ENCODE measurements around the gene BANF2.

Gene BANF2

GRCh38 chr20:17663486-17663885, 36.3 kb upstream of the BANF2 start:
- no peak for DNase-seq

- DNase-seq, result no peak
Observed at GRCh38 chr20:17664025-17664633, 35.6 kb upstream of the BANF2 start.

- no peak for DNase-seq
Observed at GRCh38 chr20:17665756-17666155, 34.0 kb upstream of the BANF2 start.

- DNase-seq, result no peak
Observed at GRCh38 chr20:17666481-17666880, 33.3 kb upstream of the BANF2 start.

GRCh38 chr20:17667445-17667844, 32.3 kb upstream of the BANF2 start:
- no peak for DNase-seq

GRCh38 chr20:17668432-17668831, 31.3 kb upstream of the BANF2 start:
- DNase-seq, result no peak

- no peak for DNase-seq
Observed at GRCh38 chr20:17669306-17669931, 30.3 kb upstream of the BANF2 start.

GRCh38 chr20:17671011-17671410, 28.8 kb upstream of the BANF2 start:
- DNase-seq, result no peak

GRCh38 chr20:17671565-17671964, 28.2 kb upstream of the BANF2 start:
- no peak for DNase-seq

- DNase-seq, result no peak
Observed at GRCh38 chr20:17673084-17673483, 26.7 kb upstream of the BANF2 start.

- DNase-seq, result no peak
Observed at GRCh38 chr20:17674722-17675518, 24.8 kb upstream of the BANF2 start.

GRCh38 chr20:17675519-17676377, 24.0 kb upstream of the BANF2 start:
- no peak for DNase-seq

GRCh38 chr20:17676378-17676759, 23.4 kb upstream of the BANF2 start:
- DNase-seq, result no peak

GRCh38 chr20:17676942-17677341, 22.8 kb upstream of the BANF2 start:
- DNase-seq, result no peak

GRCh38 chr20:17678295-17678694, 21.5 kb upstream of the BANF2 start:
- DNase-seq, result no peak

GRCh38 chr20:17678886-17679285, 20.9 kb upstream of the BANF2 start:
- no peak for DNase-seq

GRCh38 chr20:17679941-17680835, 19.6 kb upstream of the BANF2 start:
- DNase-seq, result peak in 6 of 58 donors; percentile 15 to 55 (median 35)

GRCh38 chr20:17680836-17681725, 18.7 kb upstream of the BANF2 start:
- peak in 51 of 58 donors; percentile 28 to 83 (median 71) for DNase-seq

- DNase-seq, result no peak
Observed at GRCh38 chr20:17681726-17682102, 18.1 kb upstream of the BANF2 start.

Data from anterior cingulate cortex (tissue), 58 donors.